ENCODE data around the gene MAP2K3.

MAP2K3 gene

GRCh38 chr17:21291357-21291756 lies 6.8 kb downstream of the MAP2K3 start:
- no peaks in the 10 kb centered on the region for H3K27me3 ChIP-seq (ENCODE audit: control insufficient read depth in 2 of 2, insufficient read depth in 2 of 2, low read length in 2 of 2)
- H3K9ac ChIP-seq (ENCODE audit: low read depth in 1 of 2, low read length in 2 of 2): no peak overlapping the region
- H3K36me3 ChIP-seq (ENCODE audit: control insufficient read depth in 2 of 2, insufficient read depth in 2 of 2, low read length in 2 of 2): peaks cover 0 to 6% of the 10 kb centered on the region in 2 donors
- no peak overlapping the region for H3K4me3 ChIP-seq (ENCODE audit: low read length in 2 of 2)
- H3K27ac ChIP-seq (ENCODE audit: low read depth in 2 of 2, low read length in 2 of 2): no peak overlapping the region
- H3K4me1 ChIP-seq (ENCODE audit: control insufficient read depth in 2 of 2, insufficient read depth in 2 of 2, low read length in 2 of 2): peaks cover 36 to 41% of the 10 kb centered on the region in 2 donors
- H3K9me3 ChIP-seq (ENCODE audit: control insufficient read depth in 2 of 2, low read length in 2 of 2): peaks cover 0 to 2% of the 10 kb centered on the region in 2 donors

GRCh38 chr17:21291862-21292261 lies 7.4 kb downstream of the MAP2K3 start:
- no peak overlapping the region for H3K27ac ChIP-seq (ENCODE audit: low read depth in 2 of 2, low read length in 2 of 2)
- H3K36me3 ChIP-seq (ENCODE audit: control insufficient read depth in 2 of 2, insufficient read depth in 2 of 2, low read length in 2 of 2): peaks cover 0 to 6% of the 10 kb centered on the region in 2 donors
- no peak overlapping the region for H3K4me3 ChIP-seq (ENCODE audit: low read length in 2 of 2)
- H3K27me3 ChIP-seq (ENCODE audit: control insufficient read depth in 2 of 2, insufficient read depth in 2 of 2, low read length in 2 of 2): no peaks in the 10 kb centered on the region
- no peak overlapping the region for H3K9ac ChIP-seq (ENCODE audit: low read depth in 1 of 2, low read length in 2 of 2)
- peaks cover 31 to 36% of the 10 kb centered on the region in 2 donors for H3K4me1 ChIP-seq (ENCODE audit: control insufficient read depth in 2 of 2, insufficient read depth in 2 of 2, low read length in 2 of 2)
- peaks cover 0 to 2% of the 10 kb centered on the region in 2 donors for H3K9me3 ChIP-seq (ENCODE audit: control insufficient read depth in 2 of 2, low read length in 2 of 2)

DNA sequence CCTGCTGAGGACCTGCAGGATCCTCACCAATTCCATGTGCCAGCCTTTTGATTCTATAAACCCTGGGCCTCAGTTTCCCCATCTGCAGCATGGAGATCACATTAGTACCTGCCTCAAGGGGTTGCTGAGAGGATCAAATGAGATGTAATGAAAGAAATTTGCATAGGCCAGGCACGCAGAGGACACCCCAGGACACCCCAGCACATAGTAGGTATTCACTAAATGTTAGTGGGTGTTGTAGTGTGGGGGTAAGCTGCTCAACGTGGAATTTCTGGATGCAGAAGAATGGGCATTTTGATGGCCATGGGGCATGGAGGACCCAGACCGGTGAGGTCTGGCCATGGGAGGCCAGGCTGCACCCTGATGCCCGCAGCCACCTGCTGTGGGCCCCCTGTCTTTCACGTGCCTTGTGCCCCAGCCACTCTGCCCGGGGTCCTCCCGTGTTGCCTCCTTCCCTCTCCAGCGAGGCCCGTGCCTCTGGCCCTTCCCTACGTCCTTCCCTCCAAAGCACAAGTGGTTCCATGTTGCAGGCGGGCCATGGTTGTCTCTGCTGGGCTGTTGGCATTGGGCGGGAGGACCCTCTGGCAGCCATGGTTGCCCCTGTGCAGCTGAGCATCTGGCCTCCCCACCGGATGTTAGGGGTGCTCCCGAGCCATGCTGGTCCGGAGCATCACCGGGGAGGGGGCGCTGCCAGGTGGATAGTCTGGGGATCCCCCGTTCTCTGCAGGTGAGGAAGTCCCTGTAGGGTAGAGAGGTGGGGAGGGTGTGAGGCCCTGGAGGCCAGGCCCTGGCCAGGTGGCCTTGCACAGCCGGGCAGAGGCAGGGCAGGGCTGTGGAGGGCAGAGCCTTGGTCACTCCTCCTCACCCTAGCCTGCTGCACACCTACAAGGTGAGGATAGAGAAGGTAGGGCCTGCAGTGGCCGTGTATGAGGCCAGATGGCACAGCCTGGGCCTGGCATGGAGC lies 8.6 kb downstream of the MAP2K3 start:
- no peak overlapping the region for H3K9ac ChIP-seq (ENCODE audit: low read depth in 1 of 2, low read length in 2 of 2)
- H3K27ac ChIP-seq (ENCODE audit: low read depth in 2 of 2, low read length in 2 of 2): no peak overlapping the region
- H3K9me3 ChIP-seq (ENCODE audit: control insufficient read depth in 2 of 2, low read length in 2 of 2): peaks cover 0 to 2% of the 10 kb centered on the region in 2 donors
- peaks cover 0 to 6% of the 10 kb centered on the region in 2 donors for H3K36me3 ChIP-seq (ENCODE audit: control insufficient read depth in 2 of 2, insufficient read depth in 2 of 2, low read length in 2 of 2)
- H3K4me1 ChIP-seq (ENCODE audit: control insufficient read depth in 2 of 2, insufficient read depth in 2 of 2, low read length in 2 of 2): peaks cover 20 to 23% of the 10 kb centered on the region in 2 donors
- no peak overlapping the region for H3K4me3 ChIP-seq (ENCODE audit: low read length in 2 of 2)
- H3K27me3 ChIP-seq (ENCODE audit: control insufficient read depth in 2 of 2, insufficient read depth in 2 of 2, low read length in 2 of 2): no peaks in the 10 kb centered on the region

- H3K36me3 ChIP-seq (ENCODE audit: control insufficient read depth in 2 of 2, insufficient read depth in 2 of 2, low read length in 2 of 2): peaks cover 5 to 8% of the 10 kb centered on the region in 2 donors
Measured at GRCh38 chr17:21293831-21294210, 9.3 kb downstream of the MAP2K3 start.

DNA sequence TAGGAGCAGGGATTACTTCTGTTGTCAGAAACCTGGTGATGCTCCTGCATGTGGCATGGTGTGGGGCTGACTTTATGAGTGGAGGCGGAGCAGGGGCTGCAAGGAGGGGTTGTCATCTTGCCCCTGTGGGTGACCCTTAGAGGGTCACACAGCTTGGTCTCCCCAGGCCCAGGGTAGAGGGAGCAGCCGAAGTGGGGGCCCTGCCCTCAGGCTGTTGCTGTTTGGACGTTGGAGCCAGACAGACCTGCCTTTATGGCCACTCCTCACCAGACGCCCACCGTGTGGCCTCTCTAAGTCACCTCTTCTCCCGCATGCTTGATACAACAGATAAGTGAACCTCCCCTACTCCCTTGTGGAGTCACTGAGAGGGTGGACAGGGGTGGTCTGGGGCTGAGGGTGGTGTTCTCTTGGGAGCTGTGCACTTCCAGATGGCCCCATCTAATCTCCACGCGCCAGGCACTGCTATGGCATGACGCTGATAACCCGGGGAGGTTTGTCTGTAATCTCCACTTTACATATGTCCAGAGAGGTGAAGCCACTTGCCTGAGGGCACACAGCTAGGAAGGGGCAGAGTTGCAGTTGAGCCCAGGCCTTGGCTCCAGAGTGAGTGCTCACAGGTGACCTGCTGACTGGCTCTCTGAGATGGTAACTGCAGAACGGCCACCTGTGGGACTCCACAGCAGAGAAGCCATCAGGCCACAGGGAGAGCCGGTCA lies 10.0 kb downstream of the MAP2K3 start:
- Histone ChIP-seq H3K9ac (ENCODE audit: low read depth in 1 of 2, low read length in 2 of 2) (no peak overlapping the region), H3K27me3 (ENCODE audit: control insufficient read depth in 2 of 2, insufficient read depth in 2 of 2, low read length in 2 of 2) (no peaks in the 10 kb centered on the region), H3K36me3 (ENCODE audit: control insufficient read depth in 2 of 2, insufficient read depth in 2 of 2, low read length in 2 of 2) (peaks cover 8% of the 10 kb centered on the region in 2 donors), H3K4me1 (ENCODE audit: control insufficient read depth in 2 of 2, insufficient read depth in 2 of 2, low read length in 2 of 2) (peaks cover 10% of the 10 kb centered on the region in 2 donors), H3K27ac (ENCODE audit: low read depth in 2 of 2, low read length in 2 of 2) (no peak overlapping the region), H3K4me3 (ENCODE audit: low read length in 2 of 2) (no peak overlapping the region), H3K9me3 (ENCODE audit: control insufficient read depth in 2 of 2, low read length in 2 of 2) (peaks cover 0 to 2% of the 10 kb centered on the region in 2 donors)

More at GRCh38 chr17:21293831-21294210, 9.3 kb downstream of the MAP2K3 start:
- Histone ChIP-seq H3K4me3 (ENCODE audit: low read length in 2 of 2) (no peak overlapping the region), H3K9me3 (ENCODE audit: control insufficient read depth in 2 of 2, low read length in 2 of 2) (peaks cover 0 to 2% of the 10 kb centered on the region in 2 donors), H3K9ac (ENCODE audit: low read depth in 1 of 2, low read length in 2 of 2) (no peak overlapping the region), H3K27ac (ENCODE audit: low read depth in 2 of 2, low read length in 2 of 2) (no peak overlapping the region), H3K4me1 (ENCODE audit: control insufficient read depth in 2 of 2, insufficient read depth in 2 of 2, low read length in 2 of 2) (peaks cover 13 to 16% of the 10 kb centered on the region in 2 donors), H3K27me3 (ENCODE audit: control insufficient read depth in 2 of 2, insufficient read depth in 2 of 2, low read length in 2 of 2) (no peaks in the 10 kb centered on the region)

DNA sequence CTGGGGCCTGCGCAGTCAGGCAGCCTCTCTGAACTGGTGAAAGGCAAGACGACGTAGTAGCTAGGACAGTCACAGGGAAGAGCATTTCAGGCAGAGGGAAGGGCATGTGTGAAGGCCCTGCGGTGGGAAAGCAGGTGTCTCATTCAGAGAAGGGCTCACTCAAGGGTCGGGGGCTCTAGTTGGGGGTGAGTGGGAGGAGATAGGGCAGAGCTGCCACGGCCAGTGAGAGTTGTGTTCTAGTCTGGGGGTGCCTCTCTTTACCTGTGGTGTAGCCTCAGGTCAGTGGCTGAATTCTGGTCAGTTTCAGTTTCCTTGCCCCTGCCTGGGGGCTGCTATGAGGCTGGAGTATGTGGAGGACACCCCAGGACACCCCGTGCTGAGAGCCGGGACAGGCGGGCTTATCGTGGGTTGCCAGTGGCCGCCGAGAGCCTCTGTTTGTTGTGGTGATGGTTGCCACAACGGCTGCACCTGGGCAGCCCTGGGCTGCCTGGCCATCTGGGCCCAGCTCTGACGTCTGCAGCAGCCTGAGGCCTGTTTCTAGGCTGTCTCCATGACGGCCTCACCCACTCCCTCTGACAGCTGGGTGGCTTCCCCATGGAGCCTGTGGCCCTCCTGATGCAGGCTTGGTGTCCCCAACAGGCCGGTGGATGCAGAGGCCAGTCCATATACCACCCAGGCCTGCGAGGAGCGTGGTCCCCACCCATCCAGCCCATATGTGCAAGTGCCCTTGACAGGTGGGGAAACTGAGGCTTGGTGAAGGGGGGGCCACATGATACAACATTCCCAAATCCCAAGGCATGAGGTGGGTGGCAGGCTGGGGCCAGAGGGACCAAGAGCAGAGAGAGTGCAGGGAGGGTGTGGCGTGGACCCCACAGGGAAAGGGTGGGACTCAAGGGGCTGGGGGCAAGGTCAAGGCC lies 10.8 kb downstream of the MAP2K3 start:
- Histone ChIP-seq H3K27ac (ENCODE audit: low read depth in 2 of 2, low read length in 2 of 2) (no peak overlapping the region), H3K4me1 (ENCODE audit: control insufficient read depth in 2 of 2, insufficient read depth in 2 of 2, low read length in 2 of 2) (peaks cover 6 to 10% of the 10 kb centered on the region in 2 donors), H3K9me3 (ENCODE audit: control insufficient read depth in 2 of 2, low read length in 2 of 2) (peaks cover 0 to 2% of the 10 kb centered on the region in 2 donors), H3K9ac (ENCODE audit: low read depth in 1 of 2, low read length in 2 of 2) (no peak overlapping the region), H3K4me3 (ENCODE audit: low read length in 2 of 2) (no peak overlapping the region), H3K36me3 (ENCODE audit: control insufficient read depth in 2 of 2, insufficient read depth in 2 of 2, low read length in 2 of 2) (peaks cover 14% of the 10 kb centered on the region in 2 donors), H3K27me3 (ENCODE audit: control insufficient read depth in 2 of 2, insufficient read depth in 2 of 2, low read length in 2 of 2) (no peaks in the 10 kb centered on the region)

DNA sequence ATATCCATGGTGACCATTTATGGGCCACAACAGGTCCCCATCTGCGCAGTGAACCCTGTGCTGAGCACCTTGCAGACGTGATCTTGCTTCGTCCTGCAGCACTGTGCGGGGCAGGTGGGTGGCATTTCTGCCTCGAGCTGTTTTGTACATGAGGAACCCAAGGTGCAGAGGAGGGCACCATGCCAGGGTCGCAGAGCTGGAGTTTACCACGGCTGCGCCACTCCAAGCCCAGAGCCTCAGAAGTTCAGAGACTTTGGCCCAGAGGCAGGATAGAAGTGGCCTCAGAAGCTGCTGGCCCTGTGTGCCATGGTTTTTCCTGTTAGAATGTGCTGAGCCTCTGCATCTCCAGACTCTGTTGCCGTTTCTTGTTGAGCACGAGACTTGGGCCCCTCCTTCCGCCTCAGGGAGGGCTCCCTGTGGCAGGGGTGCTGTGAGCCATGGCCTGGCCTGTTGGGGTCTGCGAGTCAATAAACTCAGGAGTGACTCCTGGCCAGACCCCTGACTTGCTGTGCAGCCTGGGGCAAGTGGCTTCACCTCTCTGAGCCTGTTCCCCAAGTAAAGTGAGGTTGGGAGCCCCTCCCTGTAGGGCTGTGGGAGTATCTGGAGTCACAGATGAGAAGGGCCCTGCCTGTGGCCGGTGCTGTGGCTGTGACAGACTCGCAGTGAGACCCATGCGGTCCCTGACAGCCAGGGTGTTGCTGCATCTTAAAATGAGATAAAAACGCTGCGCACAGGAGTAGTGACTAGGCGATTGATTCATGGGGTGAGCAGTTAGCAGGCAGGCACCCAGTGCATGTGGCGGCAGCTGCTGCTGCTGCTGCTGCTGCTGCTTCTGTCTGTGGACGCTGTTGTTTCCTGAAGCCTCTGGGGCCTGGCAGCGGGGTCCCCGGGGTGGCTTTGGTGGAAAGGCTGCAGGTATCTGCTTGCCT lies 11.8 kb downstream of the MAP2K3 start:
- Histone ChIP-seq H3K27me3 (ENCODE audit: control insufficient read depth in 2 of 2, insufficient read depth in 2 of 2, low read length in 2 of 2) (no peaks in the 10 kb centered on the region), H3K27ac (ENCODE audit: low read depth in 2 of 2, low read length in 2 of 2) (no peak overlapping the region), H3K36me3 (ENCODE audit: control insufficient read depth in 2 of 2, insufficient read depth in 2 of 2, low read length in 2 of 2) (peaks cover 24 to 25% of the 10 kb centered on the region in 2 donors), H3K4me1 (ENCODE audit: control insufficient read depth in 2 of 2, insufficient read depth in 2 of 2, low read length in 2 of 2) (peaks cover 6 to 10% of the 10 kb centered on the region in 2 donors), H3K9me3 (ENCODE audit: control insufficient read depth in 2 of 2, low read length in 2 of 2) (peaks cover 0 to 2% of the 10 kb centered on the region in 2 donors), H3K4me3 (ENCODE audit: low read length in 2 of 2) (no peak overlapping the region), H3K9ac (ENCODE audit: low read depth in 1 of 2, low read length in 2 of 2) (no peak overlapping the region)

- no peaks in the 10 kb centered on the region for H3K27me3 ChIP-seq (ENCODE audit: control insufficient read depth in 2 of 2, insufficient read depth in 2 of 2, low read length in 2 of 2)
- no peak overlapping the region for H3K9ac ChIP-seq (ENCODE audit: low read depth in 1 of 2, low read length in 2 of 2)
- peaks cover 6 to 10% of the 10 kb centered on the region in 2 donors for H3K4me1 ChIP-seq (ENCODE audit: control insufficient read depth in 2 of 2, insufficient read depth in 2 of 2, low read length in 2 of 2)
- H3K36me3 ChIP-seq (ENCODE audit: control insufficient read depth in 2 of 2, insufficient read depth in 2 of 2, low read length in 2 of 2): peaks cover 26 to 31% of the 10 kb centered on the region in 2 donors
- no peak overlapping the region for H3K4me3 ChIP-seq (ENCODE audit: low read length in 2 of 2)
- peaks cover 0 to 2% of the 10 kb centered on the region in 2 donors for H3K9me3 ChIP-seq (ENCODE audit: control insufficient read depth in 2 of 2, low read length in 2 of 2)
- no peak overlapping the region for H3K27ac ChIP-seq (ENCODE audit: low read depth in 2 of 2, low read length in 2 of 2)
Measured at GRCh38 chr17:21297026-21297520, 12.6 kb downstream of the MAP2K3 start.
